Sigmoid colon (tissue), 4 donors: ENCODE measurements around the gene BIN1.

ENCODE experiments used
- CTCF ChIP-seq, 4 experiments: fragments of 450-650 bp in 3 of 4; fragments of 200-600 bp in 1 of 4; IDR thresholded peaks; one replicate each; pipeline ENCODE4 v1.5.1; 2016 to 2019; ENCODE audit warnings: antibody characterized with exemption in 4 of 4, mild to moderate bottlenecking in 3 of 4, moderate library complexity in 2 of 4
- POLR2A ChIP-seq, 2 donors: fragments of 450-650 bp; IDR thresholded peaks; one replicate each; pipeline ENCODE4 v1.6.1; 2016; ENCODE audit warnings: antibody characterized with exemption in 2 of 2, mild to moderate bottlenecking in 2 of 2, moderate library complexity in 2 of 2
- POLR2AphosphoS5 ChIP-seq, 4 donors: sonication (generic); formaldehyde crosslinking; IDR thresholded peaks; one replicate each; pipeline ENCODE4 v1.6.1; 2017; ENCODE audit warnings: antibody characterized with exemption in 4 of 4

- TF ChIP-seq CTCF (IDR thresholded peaks at IDR 0.05) (no peak), POLR2AphosphoS5 (IDR thresholded peaks at IDR 0.05) (no peak), POLR2A (IDR thresholded peaks at IDR 0.05) (no peak)
These were observed 59.0 kb downstream of the BIN1 start for GRCh38 chr2:127047716-127048617.
